NCI-H128 (cell line): Measurements from ENCODE around the gene STAC2.

Source experiments
- DNase-seq: peaks from one replicate; lab custom pipeline; 2025; ENCODE audit not compliant: unreplicated experiment; lab: John Stamatoyannopoulos, UW

Gene STAC2

DNA sequence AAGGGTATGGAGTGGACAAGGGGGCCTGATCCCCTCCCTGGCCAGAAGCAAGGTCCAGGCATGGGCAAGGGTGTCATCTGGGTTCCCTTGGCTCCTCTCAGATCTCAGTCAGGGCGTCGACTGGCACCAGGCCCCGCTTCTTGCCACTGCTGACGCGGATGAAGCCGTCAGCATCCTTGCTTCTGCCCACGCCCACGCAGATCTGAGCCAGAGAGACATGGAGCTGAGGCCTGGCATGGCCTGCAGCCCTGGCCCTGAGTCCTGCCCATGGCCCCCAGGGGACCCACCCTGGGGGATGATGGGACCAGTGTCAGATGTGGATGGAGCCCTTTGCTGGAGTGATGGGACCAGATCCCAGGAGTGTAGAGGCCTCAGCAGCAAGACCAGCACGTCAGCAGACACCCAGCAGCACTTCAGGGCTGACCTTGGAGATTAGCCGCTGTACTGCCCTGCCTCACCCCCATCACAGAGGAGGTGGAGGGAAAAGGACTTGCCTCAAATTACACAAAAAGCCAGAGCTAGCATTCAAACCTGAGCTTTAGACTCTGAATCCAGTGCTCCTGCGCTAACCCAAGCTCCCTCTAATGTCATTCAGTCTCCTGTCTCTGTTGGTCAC, 13.4 kb downstream of the STAC2 start:
- DNase-seq = no peak

DNA sequence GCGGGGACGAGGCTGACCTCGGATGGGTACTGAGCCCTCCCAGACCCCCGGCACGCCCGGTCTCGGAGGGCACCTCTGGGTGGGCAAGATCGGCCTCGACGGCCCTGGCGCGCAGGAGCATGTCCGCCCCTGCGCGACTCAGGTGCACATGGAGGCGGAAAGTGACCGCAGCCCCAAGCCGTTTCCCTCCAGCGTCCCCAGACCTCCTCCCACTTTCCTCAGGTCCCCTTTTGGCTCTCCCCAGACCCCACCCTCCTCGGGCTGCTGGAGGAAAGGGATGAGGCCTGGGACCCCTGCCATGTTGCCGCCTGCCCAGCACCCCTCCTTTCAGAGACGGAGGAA, 15.7 kb downstream of the STAC2 start:
- no peak for DNase-seq

DNA sequence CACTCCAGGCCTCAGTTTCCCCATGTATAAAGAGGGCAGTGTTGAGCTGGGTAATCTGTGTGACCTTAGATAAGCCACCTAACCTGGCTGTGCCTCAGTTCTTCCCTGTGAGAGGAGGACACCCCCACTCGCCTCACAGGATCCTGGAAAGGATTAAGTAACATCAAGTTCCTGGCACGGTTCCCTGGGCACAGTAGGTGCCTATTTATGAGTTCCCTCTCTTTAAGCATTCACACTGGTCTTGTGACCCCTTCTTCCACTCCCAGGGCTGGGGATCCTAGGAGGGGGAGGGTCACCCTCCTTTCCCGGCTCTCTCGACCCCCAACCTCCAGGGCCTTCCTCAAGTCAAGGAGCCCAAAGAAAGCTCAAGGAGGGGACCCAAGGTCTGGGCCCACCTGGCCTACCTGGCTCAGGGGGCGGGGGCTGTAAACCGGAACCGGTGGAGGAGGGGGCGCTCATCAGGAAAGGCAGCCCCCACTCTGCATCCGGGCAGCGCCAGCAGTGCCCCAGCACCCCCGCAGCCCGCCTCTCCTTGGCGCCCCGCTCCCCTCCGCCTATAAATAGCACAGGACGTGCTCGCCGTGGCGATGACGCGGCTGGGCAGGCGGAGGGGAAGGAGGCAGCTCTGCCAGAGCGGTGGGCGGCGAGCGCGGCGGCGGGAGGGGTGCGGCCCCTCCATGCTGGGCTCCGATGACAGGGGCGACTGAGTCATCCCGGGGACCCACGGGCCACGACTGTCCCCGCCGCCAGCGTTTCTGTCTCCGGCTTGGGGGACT, 16.2 kb downstream of the STAC2 start:
- DNase-seq = no peak

DNA sequence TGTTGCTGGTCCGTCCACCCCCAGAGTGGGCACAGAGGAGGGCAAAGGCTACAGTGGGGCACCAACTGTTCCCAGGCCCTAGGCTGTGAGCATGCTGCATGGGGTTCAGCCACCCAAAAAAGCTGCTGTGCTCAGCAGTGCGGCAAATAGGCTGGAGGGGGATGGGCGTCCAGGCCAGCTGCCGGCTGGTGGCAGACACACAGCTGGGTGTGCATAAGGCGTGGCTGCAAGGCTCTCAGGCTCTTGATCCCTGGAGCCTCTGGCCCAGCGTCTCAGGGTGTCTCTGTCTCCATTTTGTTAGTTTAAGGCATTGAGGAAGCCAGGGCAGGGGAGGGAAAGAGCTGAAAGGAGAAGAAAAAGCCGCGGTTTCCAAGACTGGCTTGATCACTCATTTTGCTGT, 16.9 kb downstream of the STAC2 start:
- no peak for DNase-seq

DNA sequence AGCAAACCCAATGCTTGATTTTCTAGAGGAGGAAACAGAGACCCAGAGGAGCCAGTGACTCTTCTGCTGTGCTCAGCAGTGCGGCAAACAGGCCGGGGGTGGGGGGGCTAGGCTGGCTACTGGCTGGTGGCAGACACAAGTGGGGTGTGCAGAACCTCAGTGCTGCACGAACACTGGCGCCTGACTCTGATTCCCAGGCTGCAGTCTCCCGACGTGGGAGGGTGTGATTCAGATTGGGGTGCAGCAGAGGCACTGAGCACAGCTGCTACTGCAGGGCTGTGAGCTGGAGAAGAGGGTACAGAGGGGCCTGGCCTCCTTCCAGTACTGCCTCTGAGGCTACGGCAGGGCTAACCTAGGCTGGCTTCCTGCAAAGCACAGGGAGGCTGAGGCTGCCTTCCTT, 17.6 kb downstream of the STAC2 start:
- DNase-seq = no peak

DNA sequence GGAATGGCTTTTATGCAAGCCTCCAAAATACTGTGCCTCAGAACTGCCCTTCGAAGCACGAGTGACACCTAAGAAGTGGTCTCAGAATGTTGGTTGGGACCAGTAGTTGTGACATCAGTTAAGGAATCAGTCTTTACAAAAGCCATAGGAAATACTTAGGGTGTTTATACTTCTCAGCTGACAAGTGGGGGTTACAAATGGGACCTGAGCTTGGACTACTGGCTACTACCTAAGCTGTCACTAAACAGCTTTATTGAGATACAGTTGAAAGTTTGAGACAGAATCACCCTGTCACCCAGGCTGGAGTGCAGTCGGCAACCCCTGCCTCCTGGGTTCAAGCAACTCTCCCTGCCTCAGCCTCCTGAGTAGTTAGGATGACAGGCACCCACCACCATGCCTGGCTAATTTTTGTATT, 20.6 kb downstream of the STAC2 start:
- DNase-seq = no peak

DNA sequence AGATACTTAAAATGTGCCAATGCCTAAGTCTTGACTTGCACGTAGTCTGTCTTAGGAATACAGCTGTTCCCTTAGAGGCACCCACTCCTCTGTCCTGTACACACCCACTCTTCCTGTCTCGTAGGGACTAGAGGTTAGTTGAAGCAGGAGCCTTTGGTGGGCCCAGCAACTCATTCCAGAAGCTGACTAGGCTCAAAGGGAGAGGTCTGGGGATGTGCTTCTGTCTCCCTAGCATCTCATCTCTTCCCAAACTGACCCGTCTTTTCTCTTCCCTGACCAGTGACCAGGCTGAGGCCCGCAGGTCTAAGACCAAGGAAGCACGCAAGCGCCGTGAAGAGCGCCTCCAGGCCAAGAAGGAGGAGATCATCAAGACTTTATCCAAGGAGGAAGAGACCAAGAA, 21.5 kb downstream of the STAC2 start:
- no peak for DNase-seq

DNA sequence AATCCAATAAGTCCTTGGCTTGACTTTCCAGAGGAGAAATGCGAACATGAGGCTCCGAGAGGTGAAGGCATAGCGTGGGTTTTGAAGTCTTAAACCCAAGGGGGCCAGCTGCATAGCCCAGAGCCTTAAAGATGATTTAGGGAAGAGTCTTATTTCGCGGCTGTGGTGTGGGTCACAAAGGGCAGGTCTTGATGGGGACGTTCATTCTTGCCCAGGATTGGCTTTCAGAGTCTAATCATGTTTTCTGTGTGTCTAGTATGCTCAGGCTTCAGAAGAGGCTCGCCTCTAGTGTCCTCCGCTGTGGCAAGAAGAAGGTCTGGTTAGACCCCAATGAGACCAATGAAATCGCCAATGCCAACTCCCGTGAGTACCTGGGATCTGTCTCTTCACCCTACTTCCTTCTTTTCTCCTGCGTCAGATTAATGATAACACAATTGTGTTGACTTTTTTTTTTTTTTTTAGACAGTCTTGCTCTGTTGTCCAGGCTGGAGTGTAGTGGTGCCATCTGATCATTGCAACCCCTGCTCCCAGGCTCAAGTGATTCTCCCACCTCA, 24.7 kb downstream of the STAC2 start:
- DNase-seq = no peak

DNA sequence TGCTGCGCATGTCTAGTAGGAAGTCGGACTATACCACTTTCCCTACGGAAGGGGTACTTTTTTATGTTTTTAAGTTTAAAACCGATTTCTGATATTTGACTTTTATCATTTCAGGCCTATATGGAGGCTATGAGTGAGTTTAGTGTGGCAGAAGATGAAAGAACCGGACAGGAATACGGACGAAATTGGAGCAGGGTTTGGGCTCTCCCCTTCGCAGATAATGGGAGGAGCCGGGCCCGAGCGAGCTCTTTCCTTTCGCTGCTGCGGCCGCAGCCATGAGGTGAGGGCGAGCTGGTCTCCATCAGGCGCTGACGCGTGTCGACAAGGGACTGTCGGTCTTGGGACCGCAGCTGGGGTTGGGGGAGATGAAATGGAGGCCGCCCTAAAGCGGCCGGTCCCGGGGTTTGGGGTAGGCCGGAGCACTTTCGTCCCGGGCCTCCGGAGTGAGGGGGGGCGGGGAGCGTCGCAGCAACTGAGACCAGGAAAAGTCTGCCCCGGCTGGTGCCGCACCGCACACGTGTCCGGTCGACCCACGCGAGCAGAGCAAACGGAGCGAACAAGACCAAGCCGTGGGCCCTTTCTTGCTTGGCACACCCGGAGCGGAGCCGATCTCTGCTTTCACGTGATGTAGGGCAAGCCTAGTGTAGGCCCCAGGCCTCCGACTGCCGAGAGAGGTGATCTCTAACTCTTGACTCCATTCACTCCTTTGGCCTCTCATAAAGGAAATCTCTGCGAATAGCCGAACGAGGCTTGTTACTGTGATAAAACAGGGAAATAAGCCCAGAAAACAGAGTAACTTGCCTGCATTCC, 25.5 kb downstream of the STAC2 start, which contains the start of gene RPL19:
Gene RPL19, plus strand, starts transcription at position 214 of the 810 bp plus-strand sequence. Its CDS starts 62 bp downstream, at position 276.
- DNase-seq = peak; percentile 75

DNA sequence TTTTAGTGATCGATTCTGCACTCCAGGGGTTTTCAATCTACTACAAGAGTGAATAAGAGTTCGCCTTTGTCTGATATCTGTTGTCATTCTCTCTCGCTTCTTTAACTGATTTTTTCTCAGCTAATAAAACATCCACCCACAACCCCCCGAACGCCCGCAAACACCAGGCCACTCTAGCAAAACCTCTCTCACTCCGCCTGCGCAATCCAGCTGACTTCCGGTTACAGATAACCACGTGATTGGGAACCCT, 26.0 kb downstream of the STAC2 start:
- DNase-seq = no peak

DNA sequence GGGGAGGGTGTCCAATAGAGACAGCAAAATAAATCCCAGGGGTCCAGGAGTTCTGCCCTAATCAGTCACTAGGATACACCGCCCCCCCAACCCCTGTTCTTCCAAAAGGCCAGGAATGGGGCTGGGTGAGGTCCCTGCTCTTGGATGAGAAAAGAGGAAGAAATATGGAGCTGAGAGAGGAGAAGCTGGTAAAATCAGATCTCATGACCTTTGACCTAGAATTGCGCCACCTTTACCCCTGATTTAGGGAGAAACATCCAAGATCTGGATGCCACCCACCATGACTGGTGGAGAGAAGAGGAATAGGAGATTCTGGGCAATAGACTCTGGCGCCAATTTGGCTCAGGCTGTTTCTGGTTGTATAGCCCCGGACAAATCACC, 27.6 kb downstream of the STAC2 start:
- no peak for DNase-seq

DNA sequence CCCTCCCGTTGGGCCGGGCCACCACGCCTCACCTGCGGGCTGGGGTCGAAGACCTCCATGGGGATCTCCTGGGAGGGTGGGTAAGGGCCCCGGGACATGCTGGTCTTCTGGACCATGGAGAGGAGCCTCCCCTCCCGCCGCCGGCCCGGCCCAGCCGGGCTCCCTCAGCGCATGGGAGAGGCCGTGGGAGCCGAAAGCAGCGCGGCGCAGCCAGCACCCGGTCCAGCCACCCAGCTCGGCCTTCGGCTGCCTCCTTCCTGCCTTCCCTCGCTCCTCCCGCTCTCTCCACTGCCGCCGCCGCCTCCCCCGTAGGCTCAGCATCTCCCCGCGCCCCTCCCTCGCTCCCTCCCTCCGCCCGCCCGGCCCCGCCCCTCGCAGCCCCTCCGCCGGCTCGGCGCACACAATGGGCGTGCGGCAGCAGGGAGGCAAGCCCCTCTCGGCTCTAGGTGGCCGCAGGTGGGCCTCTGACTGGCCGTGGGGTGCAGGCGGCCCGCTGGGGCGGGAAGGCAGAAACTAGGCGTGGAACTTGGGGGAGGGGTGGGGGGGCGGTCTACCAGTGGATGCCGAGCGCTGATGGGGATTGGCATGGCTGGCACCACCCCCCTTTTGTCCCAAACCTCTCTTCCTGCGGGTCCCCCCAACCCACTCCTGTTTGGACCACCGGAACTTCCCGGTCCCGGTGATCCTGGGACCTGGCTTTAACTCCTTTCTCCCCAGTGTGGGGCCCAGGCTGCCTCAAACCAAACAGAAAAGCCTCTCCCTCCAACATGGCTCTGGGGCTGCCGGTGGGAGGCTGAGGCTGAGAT, 28.2 kb downstream of the STAC2 start, which contains the start of gene CACNB1:
Gene CACNB1, minus strand, starts transcription at position 290 of the 806 bp plus-strand sequence. Its CDS starts 174 bp downstream, at position 116.
- peak; percentile 15 for DNase-seq

DNA sequence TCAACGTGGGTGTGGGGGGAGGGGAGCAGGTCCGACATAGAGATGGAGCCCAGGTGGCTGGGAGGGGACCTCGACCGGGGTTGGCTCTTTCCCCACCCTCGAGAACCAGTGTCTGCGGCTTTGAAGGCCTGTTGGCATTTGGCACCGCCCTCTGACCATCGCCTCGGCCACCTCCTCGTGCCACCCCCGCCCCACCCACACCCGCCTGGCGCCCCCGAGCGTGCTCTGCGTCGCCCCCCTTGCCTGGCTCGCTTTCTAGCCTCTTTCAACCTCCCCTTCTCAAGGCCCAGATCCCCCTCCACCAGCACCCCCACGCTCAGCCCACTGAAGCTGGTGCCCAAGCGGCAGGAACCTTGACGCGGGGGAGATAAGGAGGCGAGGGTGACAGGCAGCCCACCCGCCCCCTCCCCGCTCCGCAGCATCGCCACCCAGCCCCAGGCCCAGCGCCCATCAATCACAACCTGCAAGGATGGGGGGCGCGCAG, 28.9 kb downstream of the STAC2 start:
- no peak for DNase-seq

DNA sequence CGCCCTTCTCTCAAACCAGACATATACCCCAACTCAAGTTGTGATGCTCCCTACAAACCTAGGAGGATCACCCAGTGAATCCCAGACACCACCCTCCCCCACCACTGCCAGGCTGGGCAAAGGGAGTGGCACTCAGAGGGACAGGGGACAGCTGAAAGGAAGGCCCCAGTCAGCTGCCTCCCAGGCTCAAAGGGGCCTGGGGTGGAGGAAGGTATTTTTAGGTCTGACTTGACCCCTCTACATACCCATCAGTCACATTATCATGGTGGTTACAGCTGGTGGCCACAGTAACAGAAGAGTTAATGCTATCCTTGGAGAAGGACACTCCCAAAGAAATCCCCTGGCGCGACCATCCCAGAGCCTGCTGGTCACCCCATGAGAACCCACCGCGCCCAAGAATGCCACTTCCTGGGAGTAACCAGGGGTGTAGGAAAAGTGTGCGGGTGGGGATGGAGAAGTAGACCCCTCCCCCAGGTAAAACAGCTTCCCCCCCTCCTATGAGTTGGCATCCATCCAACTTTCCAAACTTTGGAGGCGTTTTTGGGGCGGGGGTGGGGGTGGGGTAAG, 29.4 kb downstream of the STAC2 start:
- no peak for DNase-seq

DNA sequence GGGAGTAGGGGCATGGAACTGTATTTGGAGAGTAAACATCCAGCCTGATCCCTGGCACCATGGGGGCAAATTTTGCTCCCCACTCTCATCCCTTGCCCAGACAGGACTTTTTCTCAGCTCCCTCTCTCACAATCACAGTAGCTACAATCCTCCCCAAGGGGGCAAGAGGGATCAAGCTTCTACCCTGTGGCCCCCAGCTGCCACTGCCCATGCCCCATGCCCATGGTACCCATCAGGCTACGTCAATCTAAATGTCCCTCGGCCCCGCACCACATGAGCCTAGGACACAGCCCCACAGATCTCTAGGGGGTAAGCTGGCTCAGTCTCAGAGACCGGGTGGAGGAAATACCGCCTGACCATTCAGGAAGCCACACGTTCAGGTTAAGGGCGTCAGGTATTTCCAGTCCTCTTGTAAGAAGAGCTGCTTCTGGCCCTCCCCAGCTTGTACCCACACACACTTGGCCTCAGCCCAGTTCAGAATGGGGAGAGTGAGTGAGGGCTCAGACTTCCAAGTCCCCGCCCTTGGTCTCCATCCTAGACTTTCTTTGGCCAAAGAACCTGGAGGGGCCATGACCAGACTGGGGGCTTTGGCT, 30.1 kb downstream of the STAC2 start:
- DNase-seq = no peak

DNA sequence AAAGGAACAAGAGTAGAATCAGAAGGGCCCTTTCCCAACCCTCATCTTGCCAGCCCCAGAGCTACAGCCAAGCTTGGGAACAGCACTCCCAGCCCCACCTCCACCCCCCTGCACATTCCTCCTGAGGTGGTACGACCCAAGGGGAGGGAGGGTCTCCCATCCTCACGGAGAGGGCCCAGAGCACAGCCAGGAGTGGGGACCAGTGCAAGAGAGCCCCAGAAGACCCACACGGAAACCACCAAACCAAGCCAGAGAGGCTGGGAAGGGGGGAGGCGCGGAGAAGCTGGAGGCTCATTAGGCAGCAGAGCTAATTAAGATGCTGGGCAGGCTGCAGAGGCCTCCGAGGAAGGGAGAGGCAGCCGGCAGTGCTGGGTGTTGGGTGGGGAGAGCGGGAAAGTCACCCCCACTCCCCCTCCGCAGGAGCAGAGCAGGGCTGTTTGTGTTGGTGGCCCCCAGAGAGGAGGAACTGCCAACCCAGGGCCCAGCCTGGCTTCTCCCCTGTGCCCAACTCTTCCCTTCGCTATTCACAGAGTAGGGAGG, 30.7 kb downstream of the STAC2 start:
- DNase-seq = no peak

DNA sequence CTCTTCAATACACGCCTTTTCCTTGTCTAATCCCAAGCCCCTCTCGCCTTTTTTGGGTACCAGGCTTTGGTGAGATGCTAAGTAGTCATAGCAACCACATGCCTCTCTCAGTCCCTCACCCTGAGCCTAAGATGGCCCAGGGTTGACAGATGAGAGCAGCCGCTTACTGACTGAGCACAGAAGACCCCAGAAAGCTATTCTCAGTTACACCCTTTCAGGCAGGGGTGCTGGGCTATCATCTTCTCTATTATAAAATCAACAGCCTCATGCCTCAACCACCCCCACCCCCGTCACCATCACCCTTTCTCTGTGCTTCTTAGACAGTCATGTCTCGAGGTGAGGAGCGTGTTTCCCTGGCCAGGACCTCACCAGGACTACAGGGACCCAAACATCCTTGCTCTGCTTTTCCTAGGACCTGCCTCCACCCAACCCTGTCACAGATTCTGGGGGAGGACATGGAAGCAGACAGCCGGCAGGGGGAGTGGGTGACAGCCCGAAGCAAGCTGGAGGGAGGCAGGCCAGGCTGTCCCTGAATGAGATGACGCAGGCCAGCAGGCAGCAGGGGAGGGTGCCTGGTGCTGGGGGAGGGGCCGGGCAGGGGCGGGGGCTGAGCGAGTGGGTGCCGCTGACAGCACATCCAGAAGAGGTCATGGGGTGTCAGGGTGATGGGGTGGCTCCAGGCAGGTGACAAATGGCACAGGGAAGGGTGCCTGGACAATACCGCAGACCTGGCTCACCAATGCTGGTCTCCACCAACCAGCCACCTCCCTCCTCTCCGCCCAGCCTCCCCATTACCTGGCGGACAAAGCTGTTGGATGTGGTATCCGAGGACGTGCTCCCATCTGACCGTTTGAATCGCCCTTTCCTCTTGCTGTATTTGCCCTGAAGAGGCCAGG, 31.4 kb downstream of the STAC2 start:
- no peak for DNase-seq

DNA sequence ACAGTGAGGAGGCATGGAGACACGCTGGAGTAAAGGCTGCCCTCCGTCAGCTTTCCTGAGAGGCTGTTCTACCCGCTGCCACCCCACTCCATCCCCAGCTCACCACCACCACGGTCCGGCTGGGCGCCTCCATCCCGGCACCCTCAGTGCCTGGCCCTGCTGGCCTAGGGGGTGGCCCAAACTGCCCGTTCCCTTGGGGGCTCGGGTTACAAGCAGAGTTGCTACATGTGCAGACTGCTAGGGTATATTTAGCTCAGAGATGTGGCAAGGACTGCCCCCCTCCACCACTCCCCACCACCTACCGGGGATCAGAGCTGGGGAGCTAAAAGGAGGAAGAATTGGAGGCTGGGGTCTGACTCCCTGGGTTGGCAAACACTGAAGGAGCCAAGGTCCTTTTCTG, 32.4 kb downstream of the STAC2 start:
- no peak for DNase-seq

DNA sequence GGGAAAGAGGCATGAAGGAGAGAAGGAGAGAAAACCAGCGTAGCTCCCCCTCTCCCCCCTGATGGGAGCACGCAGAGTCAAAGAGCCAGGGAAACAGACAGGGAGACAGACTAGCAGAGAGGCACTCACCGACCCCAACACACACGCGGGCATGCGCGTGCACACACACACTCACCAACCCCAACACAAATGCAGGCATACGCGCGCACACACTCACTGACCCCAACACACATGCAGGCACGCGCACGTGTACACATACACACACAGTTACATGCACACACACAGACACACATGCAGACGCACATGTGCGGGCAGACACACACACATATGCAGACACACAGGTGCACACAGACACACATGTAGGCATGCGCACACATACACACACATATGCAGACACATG, 32.8 kb downstream of the STAC2 start:
- no peak for DNase-seq
